Psoas muscle (tissue), 8 donors: ENCODE results near the gene WDR37. TPM values are rescaled to one million over a fixed set of nuclear protein-coding genes. Genes with fewer than 3 reads are reported as not detected.

Experiments used
- ATAC-seq, 4 donors: fragments of 200-7000 bp; cut with Tn5 transposase; one replicate each; pipeline ENCODE4 v1.9.1; 2020; ENCODE audit warnings: moderate library complexity in 3 of 4, mild to moderate bottlenecking in 2 of 4
- DNase-seq, 2 donors: peaks; one replicate each; pipeline ENCODE4 v3.0.0-alpha.2; 2020
- H3K27ac ChIP-seq: fragments of 200-600 bp; one replicate; pipeline ENCODE4 v1.8.0; 2022
- H3K27me3 ChIP-seq, 3 donors: fragments of 200-600 bp in 1 of 3; one replicate each; pipeline versions ENCODE4 v1.6.1 to v1.8.0; 2013 to 2022; ENCODE audit warnings: low read length in 2 of 3, mild to moderate bottlenecking in 2 of 3, moderate library complexity in 1 of 3; ENCODE audit not compliant: insufficient read depth in 3 of 3
- H3K36me3 ChIP-seq, 2 donors: fragments of 200-600 bp in 1 of 2; one replicate each; pipeline versions ENCODE4 v1.6.1 to v1.8.0; 2013 to 2022; ENCODE audit warnings: low read depth in 1 of 2, mild to moderate bottlenecking in 1 of 2, moderate library complexity in 1 of 2; ENCODE audit not compliant: insufficient read depth in 1 of 2
- H3K4me1 ChIP-seq: fragments of 200-600 bp; one replicate; pipeline ENCODE4 v1.8.0; 2022
- H3K4me3 ChIP-seq: fragments of 200-600 bp; one replicate; pipeline ENCODE4 v1.8.0; 2022; ENCODE audit warnings: mild to moderate bottlenecking
- H3K9me3 ChIP-seq: fragments of 200-600 bp; one replicate; pipeline ENCODE4 v1.8.0; 2022
- WGBS, 3 donors: extraction: QIAGEN DNeasy Blood & Tissue Kit; methylation state at CpG; one replicate each; pipeline versions ENCODE4 v1.1.6 to v1.1.7; 2013; 5-methylcytosine and 5-hydroxymethylcytosine counted together
- intact Hi-C, 2 donors: fragments of 100-400 bp; cut with DNase I; formaldehyde crosslinking; loops; one replicate each; pipeline versions ENCODE4 v1.11.0 to v1.14.2; 2022
- polyA plus RNA-seq, 3 donors: library from polyadenylated mRNA; stranded (reverse); fragments of 200-250 nt; gene quantifications; one replicate each; pipeline ENCODE4 v1.2.3, GENCODE V29; 2013
- total RNA-seq, 4 donors: library from RNA; stranded (reverse); fragmentation: NEBNext Ultra II Directional in 2 of 4; extraction: Animal tissue kit (Norgen Biotek cat#: 25700) in 2 of 4; gene quantifications; one replicate each; pipeline versions ENCODE4 v1.2.1 to v1.2.4, GENCODE V29; 2021 to 2023
- TF ChIP-seq, protein P1 (sequence below): fragments of 200-600 bp; IDR thresholded peaks from one replicate; pipeline ENCODE4 v1.8.0; 2022; ENCODE audit warnings: antibody characterized with exemption
- donor health status: healthy with polysubstance abuse.
- donor health status: DM: no; HTN: no; CAD: no; lungs with moderate emphysema.
- donor health status: Bipolar disorder and iron deficiency.
- donor health status: healthy.
- donor health status: DM: yes; HTN: yes; CAD: no.
- donor health status: DM: no; HTN: no; CAD: no.
- donor health status: DM: no; HTN: no; CAD: no.
- donor health status: DM: yes; HTN: yes; CAD: no.

The WDR37 gene
- total and polyA plus RNA-seq, 7 donors, result 6.8 to 28.3 (median 17.2) TPM

- DNase-seq, result no peak
- H3K27ac ChIP-seq, result no peak overlapping the region
- H3K4me3 ChIP-seq, result no peak overlapping the region
- no peaks in the 10 kb centered on the region for H3K9me3 ChIP-seq
- peaks cover 2 to 21% of the 10 kb centered on the region in 2 donors for H3K36me3 ChIP-seq
- WGBS, 3 donors, result 92 to 93% (median 93%) methylated on average over 10 of the region's 10 CpGs
- intact Hi-C loops, result no loop called here
- no peak for ATAC-seq
- H3K27me3 ChIP-seq, result no peaks in the 10 kb centered on the region
- TF ChIP-seq, protein P1, sequence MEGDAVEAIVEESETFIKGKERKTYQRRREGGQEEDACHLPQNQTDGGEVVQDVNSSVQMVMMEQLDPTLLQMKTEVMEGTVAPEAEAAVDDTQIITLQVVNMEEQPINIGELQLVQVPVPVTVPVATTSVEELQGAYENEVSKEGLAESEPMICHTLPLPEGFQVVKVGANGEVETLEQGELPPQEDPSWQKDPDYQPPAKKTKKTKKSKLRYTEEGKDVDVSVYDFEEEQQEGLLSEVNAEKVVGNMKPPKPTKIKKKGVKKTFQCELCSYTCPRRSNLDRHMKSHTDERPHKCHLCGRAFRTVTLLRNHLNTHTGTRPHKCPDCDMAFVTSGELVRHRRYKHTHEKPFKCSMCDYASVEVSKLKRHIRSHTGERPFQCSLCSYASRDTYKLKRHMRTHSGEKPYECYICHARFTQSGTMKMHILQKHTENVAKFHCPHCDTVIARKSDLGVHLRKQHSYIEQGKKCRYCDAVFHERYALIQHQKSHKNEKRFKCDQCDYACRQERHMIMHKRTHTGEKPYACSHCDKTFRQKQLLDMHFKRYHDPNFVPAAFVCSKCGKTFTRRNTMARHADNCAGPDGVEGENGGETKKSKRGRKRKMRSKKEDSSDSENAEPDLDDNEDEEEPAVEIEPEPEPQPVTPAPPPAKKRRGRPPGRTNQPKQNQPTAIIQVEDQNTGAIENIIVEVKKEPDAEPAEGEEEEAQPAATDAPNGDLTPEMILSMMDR, result no peak
- H3K4me1 ChIP-seq, result no peaks in the 10 kb centered on the region
Observed at GRCh38 chr10:1068380-1069361, 12.5 kb downstream of the WDR37 start.

- no peaks in the 10 kb centered on the region for H3K27me3 ChIP-seq
- intact Hi-C loops, result loop anchor here in 1 of 2 donors (2.0 kb wide), 1 partner anchor 44 kb away; no protein-coding TSS in a partner anchor
- no peak overlapping the region for H3K4me3 ChIP-seq
- DNase-seq, result no peak
- TF ChIP-seq, protein P1, result no peak
- 76 to 80% (median 79%) methylated on average over 7 of the region's 7 CpGs for WGBS, 3 donors
- peaks cover 5 to 27% of the 10 kb centered on the region in 2 donors for H3K36me3 ChIP-seq
- H3K27ac ChIP-seq, result no peak overlapping the region
- ATAC-seq, result peak in 3 of 4 donors; percentile 44 to 59 (median 57)
- no peaks in the 10 kb centered on the region for H3K4me1 ChIP-seq
- no peaks in the 10 kb centered on the region for H3K9me3 ChIP-seq
Observed at GRCh38 chr10:1070919-1071318, 14.7 kb downstream of the WDR37 start.

DNA sequence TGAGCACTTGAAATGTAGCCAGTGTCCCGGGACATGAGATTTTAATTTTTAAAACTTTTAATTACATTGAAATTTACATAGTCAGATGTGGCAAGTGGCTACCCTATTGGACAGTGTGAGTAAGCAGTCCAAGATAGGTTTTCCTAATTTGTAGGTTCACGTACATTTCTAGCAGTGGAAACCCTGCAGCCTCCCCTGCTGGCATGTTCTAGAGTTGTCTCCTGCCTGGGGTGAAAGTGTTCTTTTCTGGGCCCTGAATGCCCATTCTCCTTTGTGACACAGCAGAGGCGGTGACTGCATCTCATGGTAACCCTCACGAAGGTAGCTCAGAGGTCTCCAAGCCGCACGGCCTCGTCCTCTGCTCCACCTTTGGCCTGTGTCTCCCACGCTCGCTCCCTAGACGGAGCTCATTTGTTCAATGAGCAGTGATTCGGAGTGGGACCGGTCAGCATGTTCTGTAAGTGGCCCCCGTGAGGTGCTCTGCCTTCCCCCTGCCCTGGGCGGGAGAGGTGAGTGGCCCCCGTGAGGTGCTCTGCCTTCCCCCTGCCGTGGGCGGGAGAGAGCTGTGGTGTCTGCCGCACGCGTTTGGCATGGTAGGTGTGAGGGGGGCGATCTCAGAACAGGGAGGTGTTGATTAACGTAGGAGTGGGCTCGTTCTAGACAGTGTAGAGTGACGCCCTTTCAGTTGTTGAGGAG is 18.0 kb downstream of the WDR37 start:
- DNase-seq (no peak), ATAC-seq (peak in 2 of 4 donors; percentile 36 to 40)
- Histone ChIP-seq H3K27me3 (no peaks in the 10 kb centered on the region), H3K9me3 (no peaks in the 10 kb centered on the region), H3K36me3 (peaks cover 5 to 53% of the 10 kb centered on the region in 2 donors), H3K27ac (no peak overlapping the region), H3K4me1 (no peaks in the 10 kb centered on the region), H3K4me3 (no peak overlapping the region)
- TF ChIP-seq, protein P1, result peak; percentile 9
- 89 to 94% (median 91%) methylated on average over 24 of the region's 24 CpGs for WGBS, 3 donors
- intact Hi-C loops, result no loop called here

- DNase-seq (no peak), ATAC-seq (peak in 1 of 4 donors; percentile 67)
- H3K4me3 ChIP-seq, result no peak overlapping the region
- H3K9me3 ChIP-seq, result no peaks in the 10 kb centered on the region
- no peak overlapping the region for H3K27ac ChIP-seq
- WGBS, 3 donors, result 87 to 92% (median 89%) methylated on average over 18 of the region's 18 CpGs
- H3K27me3 ChIP-seq, result no peaks in the 10 kb centered on the region
- peaks cover 5 to 59% of the 10 kb centered on the region in 2 donors for H3K36me3 ChIP-seq
- H3K4me1 ChIP-seq, result no peaks in the 10 kb centered on the region
- intact Hi-C loops, result no loop called here
- TF ChIP-seq, protein P1, result peak; percentile 12
Observed at GRCh38 chr10:1074748-1075308, 18.6 kb downstream of the WDR37 start.
